NB4 (cell line): ENCODE measurements around the gene NDUFAF8.

Source experiments
- CTCF ChIP-seq: IDR thresholded peaks from one replicate; pipeline ENCODE4 v1.5.1; 2012; ENCODE audit warnings: low read depth, low read length
- MAX ChIP-seq: IDR thresholded peaks from 2 replicates; pipeline ENCODE4 v1.6.1; 2011; ENCODE audit warnings: low read depth, low read length
- MYC ChIP-seq: IDR thresholded peaks from 2 replicates; pipeline ENCODE4 v1.6.1; 2011; ENCODE audit warnings: low read depth, low read length
- POLR2A ChIP-seq: IDR thresholded peaks from 2 replicates; pipeline ENCODE4 v1.6.1; 2011; ENCODE audit warnings: mild to moderate bottlenecking; ENCODE audit not compliant: insufficient read length; ENCODE audit errors: extremely low read depth

GRCh38 chr17:81190591-81190990 is 48.5 kb upstream of the NDUFAF8 start:
- TF ChIP-seq CTCF (no peak), POLR2A (no peak), MAX (no peak), MYC (no peak)
